ENCODE measurements around the gene OMP. TPM values are rescaled to one million over a fixed set of nuclear protein-coding genes. Genes with fewer than 3 reads are reported as not detected.

OMP gene
- total and polyA plus RNA-seq, 2 donors (not counting 3 experiments of a cell fraction or from before 2014, with no cell fraction given), result 0.80 TPM; not detected in 1

GRCh38 chr11:77118086-77118485 is 15.4 kb downstream of the OMP start:
- no peaks in the 10 kb centered on the region for H3K79me2 ChIP-seq (ENCODE audit: control insufficient read depth, insufficient read depth, low read length)
- dilution Hi-C loops (cut with MboI; ENCODE audit: extremely low pct_ligation_motif_present, low sequenced_read_pairs) (no loop called here), intact Hi-C loops (cut with micrococcal nuclease) (no loop called here)
- no peak overlapping the region for H3K9ac ChIP-seq (replicated peaks; ENCODE audit: extremely low read depth, insufficient read depth, low read length)
- H3K9me3 ChIP-seq (replicated peaks; ENCODE audit: control insufficient read depth, insufficient read depth, low read length), result no peaks in the 10 kb centered on the region
- no peak overlapping the region for H2AFZ ChIP-seq (ENCODE audit: low read depth, low read length)
- no peaks in the 10 kb centered on the region for H3K9me1 ChIP-seq (replicated peaks; ENCODE audit: control insufficient read depth, extremely low read depth, insufficient read depth, low read length)
- H3K36me3 ChIP-seq (ENCODE audit: control insufficient read depth in 2 of 2, extremely low read depth in 1 of 2, insufficient read depth in 2 of 2, low read length in 2 of 2), result peaks cover 0 to 4% of the 10 kb centered on the region in 2 experiments
- no peak overlapping the region for H3K4me3 ChIP-seq (replicated peaks in 1 of 3; ENCODE audit: insufficient read depth in 1 of 3, low read depth in 1 of 3, low read length in 3 of 3)
- no peaks in the 10 kb centered on the region for H4K20me1 ChIP-seq (replicated peaks; ENCODE audit: control insufficient read depth, extremely low read depth, insufficient read depth, low read length)
- TF ChIP-seq MYC (IDR thresholded peaks at IDR 0.05; ENCODE audit: low read depth, low read length) (no peak), JUN (IDR thresholded peaks at IDR 0.05; ENCODE audit: borderline replicate concordance, insufficient read depth, insufficient read length, low read depth) (no peak)
- TF ChIP-seq, protein P1, sequence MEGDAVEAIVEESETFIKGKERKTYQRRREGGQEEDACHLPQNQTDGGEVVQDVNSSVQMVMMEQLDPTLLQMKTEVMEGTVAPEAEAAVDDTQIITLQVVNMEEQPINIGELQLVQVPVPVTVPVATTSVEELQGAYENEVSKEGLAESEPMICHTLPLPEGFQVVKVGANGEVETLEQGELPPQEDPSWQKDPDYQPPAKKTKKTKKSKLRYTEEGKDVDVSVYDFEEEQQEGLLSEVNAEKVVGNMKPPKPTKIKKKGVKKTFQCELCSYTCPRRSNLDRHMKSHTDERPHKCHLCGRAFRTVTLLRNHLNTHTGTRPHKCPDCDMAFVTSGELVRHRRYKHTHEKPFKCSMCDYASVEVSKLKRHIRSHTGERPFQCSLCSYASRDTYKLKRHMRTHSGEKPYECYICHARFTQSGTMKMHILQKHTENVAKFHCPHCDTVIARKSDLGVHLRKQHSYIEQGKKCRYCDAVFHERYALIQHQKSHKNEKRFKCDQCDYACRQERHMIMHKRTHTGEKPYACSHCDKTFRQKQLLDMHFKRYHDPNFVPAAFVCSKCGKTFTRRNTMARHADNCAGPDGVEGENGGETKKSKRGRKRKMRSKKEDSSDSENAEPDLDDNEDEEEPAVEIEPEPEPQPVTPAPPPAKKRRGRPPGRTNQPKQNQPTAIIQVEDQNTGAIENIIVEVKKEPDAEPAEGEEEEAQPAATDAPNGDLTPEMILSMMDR (IDR thresholded peaks at IDR 0.05; ENCODE audit: extremely low read depth in 1 of 2, insufficient read depth in 1 of 2, low read depth in 1 of 2, low read length in 2 of 2), result no peak
- TF ChIP-seq, protein P2, sequence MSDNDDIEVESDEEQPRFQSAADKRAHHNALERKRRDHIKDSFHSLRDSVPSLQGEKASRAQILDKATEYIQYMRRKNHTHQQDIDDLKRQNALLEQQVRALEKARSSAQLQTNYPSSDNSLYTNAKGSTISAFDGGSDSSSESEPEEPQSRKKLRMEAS (IDR thresholded peaks at IDR 0.05; ENCODE audit: insufficient read depth, insufficient read length), result no peak
- BruUV-seq (replicated peaks), result no TSS peak
- H3K27me3 ChIP-seq (ENCODE audit: control insufficient read depth in 2 of 2, insufficient read depth in 2 of 2, low read length in 2 of 2), result no peaks in the 10 kb centered on the region
- H3K4me2 ChIP-seq (ENCODE audit: insufficient read depth, low read length), result no peak overlapping the region
- DNase-seq (ENCODE audit: low read depth, low spot score), result no peak
- no peak for FAIRE-seq
- POLR2A ChIA-PET, result no interaction called here
- CTCF ChIA-PET, result interaction anchor here (3.3 kb wide), 1 partner anchor 9 kb away, joined by 14 read pairs; no protein-coding TSS in a partner anchor
- no peaks in the 10 kb centered on the region for H3K4me1 ChIP-seq (ENCODE audit: control insufficient read depth, extremely low read depth, insufficient read depth, low read length)
- H3K27ac ChIP-seq (ENCODE audit: insufficient read depth, low read depth, low read length), result no peak overlapping the region

GRCh38 chr11:77118971-77119370 is 16.3 kb downstream of the OMP start:
- POLR2A ChIA-PET, result no interaction called here
- no peak for FAIRE-seq
- no peak overlapping the region for H3K4me3 ChIP-seq (replicated peaks in 1 of 3; ENCODE audit: insufficient read depth in 1 of 3, low read depth in 1 of 3, low read length in 3 of 3)
- no peaks in the 10 kb centered on the region for H3K4me1 ChIP-seq (ENCODE audit: control insufficient read depth, extremely low read depth, insufficient read depth, low read length)
- CTCF ChIA-PET, result interaction anchor here (1.2 to 3.3 kb wide), 2 partner anchors 8 to 71 kb away, joined by 3 to 14 read pairs; no protein-coding TSS in a partner anchor
- no peaks in the 10 kb centered on the region for H3K9me1 ChIP-seq (replicated peaks; ENCODE audit: control insufficient read depth, extremely low read depth, insufficient read depth, low read length)
- H3K9me3 ChIP-seq (replicated peaks; ENCODE audit: control insufficient read depth, insufficient read depth, low read length), result no peaks in the 10 kb centered on the region
- peaks cover 0 to 7% of the 10 kb centered on the region in 2 experiments for H3K36me3 ChIP-seq (ENCODE audit: control insufficient read depth in 2 of 2, extremely low read depth in 1 of 2, insufficient read depth in 2 of 2, low read length in 2 of 2)
- H2AFZ ChIP-seq (ENCODE audit: low read depth, low read length), result no peak overlapping the region
- dilution Hi-C loops (cut with MboI; ENCODE audit: extremely low pct_ligation_motif_present, low sequenced_read_pairs), result no loop called here
- H3K27me3 ChIP-seq (ENCODE audit: control insufficient read depth in 2 of 2, insufficient read depth in 2 of 2, low read length in 2 of 2), result no peaks in the 10 kb centered on the region
- H3K4me2 ChIP-seq (ENCODE audit: insufficient read depth, low read length), result no peak overlapping the region
- no TSS peak for BruUV-seq (replicated peaks)
- no peaks in the 10 kb centered on the region for H3K79me2 ChIP-seq (ENCODE audit: control insufficient read depth, insufficient read depth, low read length)
- intact Hi-C loops (cut with micrococcal nuclease), result no loop called here
- no peak overlapping the region for H3K9ac ChIP-seq (replicated peaks; ENCODE audit: extremely low read depth, insufficient read depth, low read length)
- TF ChIP-seq GATA2 (IDR thresholded peaks at IDR 0.05; ENCODE audit: insufficient read depth, insufficient read length, low read depth, low read length), result no peak
- no peak for TF ChIP-seq FOS (IDR thresholded peaks at IDR 0.05; ENCODE audit: borderline replicate concordance, insufficient read depth, low read length)
- no peak for TF ChIP-seq JUN (IDR thresholded peaks at IDR 0.05; ENCODE audit: borderline replicate concordance, insufficient read depth, insufficient read length, low read depth)
- TF ChIP-seq, protein P2 (IDR thresholded peaks at IDR 0.05; ENCODE audit: insufficient read depth, insufficient read length), result no peak
- TF ChIP-seq POLR2A (IDR thresholded peaks at IDR 0.05; ENCODE audit: low read depth, low read length), result no peak
- no peak for TF ChIP-seq MYC (IDR thresholded peaks at IDR 0.05; ENCODE audit: low read depth, low read length)
- no peak for TF ChIP-seq POLR2AphosphoS5 (IDR thresholded peaks at IDR 0.05; ENCODE audit: insufficient read depth, low read depth, low read length)
- TF ChIP-seq EZH2 (IDR thresholded peaks at IDR 0.05; ENCODE audit: borderline replicate concordance, low read depth, low read length, severe bottlenecking), result no peak
- TF ChIP-seq, protein P1 (IDR thresholded peaks at IDR 0.05; ENCODE audit: extremely low read depth in 1 of 2, insufficient read depth in 1 of 2, low read depth in 1 of 2, low read length in 2 of 2), result no peak
- no peak for DNase-seq (ENCODE audit: low read depth, low spot score)
- H3K27ac ChIP-seq (ENCODE audit: insufficient read depth, low read depth, low read length), result no peak overlapping the region
- H4K20me1 ChIP-seq (replicated peaks; ENCODE audit: control insufficient read depth, extremely low read depth, insufficient read depth, low read length), result no peaks in the 10 kb centered on the region

All from endothelial cell of umbilical vein (primary cell).